NCI-H187 treated with DMSO at 0.1 percent for 48 hours (cell line): ENCODE results near the gene RBPJ.
A peak's percentile ranks its signal among the peaks of the same experiment; 100 is the strongest.
"Not testable (repeated sequence)": the region's sequence is repeated elsewhere in the genome, so short reads cannot be mapped to it uniquely, and the experiment has no call there.

Experiments used
- DNase-seq: peaks from one replicate; lab custom pipeline; 2025; lab: John Stamatoyannopoulos, UW

Gene RBPJ

DNA sequence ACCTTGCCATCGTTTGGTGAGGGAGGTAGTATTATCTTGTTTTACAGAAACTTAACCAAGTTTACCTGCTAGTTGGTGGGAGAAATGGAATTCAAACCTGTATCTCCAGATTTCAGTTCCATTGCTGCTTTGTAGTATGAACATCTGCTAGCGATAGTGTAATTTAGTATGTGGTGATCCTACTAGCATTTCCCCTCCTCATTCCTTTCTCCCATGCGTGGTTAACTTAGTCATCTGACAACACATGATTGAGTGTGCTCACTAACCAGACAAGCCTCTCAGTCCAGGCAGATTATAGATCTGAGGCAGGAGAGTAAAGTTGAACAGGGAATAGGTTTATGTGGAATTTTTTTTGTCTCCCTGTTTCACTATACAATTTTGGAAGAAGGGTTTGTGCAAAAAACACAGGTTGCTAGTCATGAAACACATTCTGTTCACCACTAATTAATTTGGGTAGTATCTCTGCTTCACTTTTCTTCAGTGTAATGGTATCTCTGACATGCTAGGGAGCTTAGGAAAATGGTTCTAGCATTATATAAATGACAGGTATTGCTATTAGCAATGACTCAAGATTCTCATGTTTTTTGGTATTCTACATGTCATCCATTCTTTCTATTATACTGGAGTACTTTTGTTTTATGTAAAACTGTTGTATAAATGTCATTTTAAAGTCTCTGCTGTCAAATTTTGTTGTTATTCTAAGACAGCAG lies 21.7 kb downstream of the RBPJ start:
- DNase-seq = no peak

- no peak for DNase-seq
Measured at GRCh38 chr4:26343038-26343398, 22.2 kb downstream of the RBPJ start.

- DNase-seq = no peak
Measured at GRCh38 chr4:26344901-26345564, 24.2 kb downstream of the RBPJ start.

- DNase-seq = no peak
Measured at GRCh38 chr4:26345565-26345938, 24.7 kb downstream of the RBPJ start.

GRCh38 chr4:26346203-26346620 lies 25.4 kb downstream of the RBPJ start:
- DNase-seq = no peak

DNA sequence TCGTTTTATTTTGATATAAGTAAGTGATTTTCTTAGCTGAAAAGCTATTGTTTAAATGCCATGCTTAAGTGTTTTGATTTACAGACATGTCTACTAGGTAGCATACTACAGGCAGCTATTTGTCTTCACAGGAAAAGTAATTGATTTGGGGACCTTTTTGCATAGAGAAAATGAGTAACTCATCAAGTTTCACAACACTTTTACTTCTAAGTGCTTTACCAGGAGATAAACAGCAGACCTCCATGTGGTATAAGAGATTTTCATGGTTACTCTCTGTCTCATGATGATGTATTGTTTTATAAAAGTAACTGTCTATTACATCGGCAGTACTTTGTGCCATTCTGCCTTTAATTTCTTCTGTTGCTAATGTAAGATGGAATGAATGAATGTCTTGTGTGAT lies 28.7 kb downstream of the RBPJ start:
- no peak for DNase-seq

DNA sequence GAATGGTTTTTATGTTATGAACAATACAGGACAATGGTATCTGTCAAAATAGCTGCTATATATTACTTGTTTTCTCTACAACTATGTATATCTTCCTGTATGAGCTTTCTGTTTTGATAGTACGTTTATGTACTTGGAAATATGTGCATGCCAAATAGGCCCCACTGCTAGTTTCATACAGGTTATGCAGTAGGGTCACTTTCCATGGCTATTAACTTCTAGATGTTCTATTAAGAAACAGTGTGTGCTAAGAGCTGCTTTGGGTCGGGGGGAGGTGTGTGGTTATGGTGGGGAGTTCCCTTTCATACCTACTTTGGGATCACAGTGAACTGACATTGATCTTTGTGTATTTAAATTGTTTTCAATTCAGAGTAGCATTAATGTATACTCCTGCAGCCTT lies 30.9 kb downstream of the RBPJ start:
- no peak for DNase-seq

DNA sequence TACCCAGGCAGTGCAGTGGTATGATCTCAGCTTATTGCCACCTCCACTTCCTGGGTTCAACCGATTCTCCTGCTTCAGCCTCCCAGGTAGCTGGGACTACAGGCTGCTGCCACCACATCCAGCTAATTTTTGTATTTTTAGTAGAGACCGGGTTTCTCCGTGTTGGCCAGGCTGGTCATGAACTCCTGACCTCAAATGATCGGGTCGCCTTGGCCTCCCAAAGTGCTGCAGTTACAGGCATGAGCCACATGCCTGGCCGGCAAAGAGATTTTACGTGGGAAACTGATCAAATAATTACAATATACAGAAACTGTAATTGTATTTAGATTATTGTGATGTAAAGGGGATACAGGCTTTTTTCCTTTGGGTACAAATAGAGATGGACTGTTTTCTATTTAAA lies 33.7 kb downstream of the RBPJ start:
- no peak for DNase-seq

DNA sequence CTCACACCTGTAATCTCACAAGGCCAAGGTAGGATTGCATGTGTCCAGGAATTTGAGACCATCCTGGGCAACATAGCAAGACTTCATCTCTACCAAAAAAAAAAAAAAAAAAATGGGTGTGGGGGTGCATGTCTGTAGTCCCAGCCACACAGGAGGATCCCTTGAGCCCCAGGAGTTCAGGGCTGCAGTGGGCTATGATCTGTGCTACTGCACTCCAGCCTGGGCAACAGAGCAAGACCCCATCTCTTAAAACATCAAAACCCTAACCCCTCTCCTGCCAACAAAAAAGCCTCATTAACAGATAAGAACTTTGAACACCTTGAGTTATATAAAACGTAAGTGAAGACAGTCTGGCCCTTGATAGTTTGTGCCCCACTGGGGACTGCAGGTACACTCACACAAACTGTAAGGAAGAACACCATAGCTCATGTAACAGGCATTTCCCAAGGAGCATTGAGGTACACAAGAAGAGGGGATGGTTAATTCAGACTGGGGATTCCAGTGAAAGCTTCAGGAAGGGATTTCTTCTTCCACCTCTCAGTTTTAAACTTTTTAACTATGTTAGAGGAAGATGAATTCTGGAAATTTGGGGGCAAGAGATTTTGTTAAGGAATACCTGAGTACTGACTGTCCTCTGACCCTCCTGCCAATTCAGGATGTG lies 34.7 kb downstream of the RBPJ start:
- DNase-seq = no peak

GRCh38 chr4:26356081-26356501 lies 35.3 kb downstream of the RBPJ start:
- DNase-seq = no peak

DNA sequence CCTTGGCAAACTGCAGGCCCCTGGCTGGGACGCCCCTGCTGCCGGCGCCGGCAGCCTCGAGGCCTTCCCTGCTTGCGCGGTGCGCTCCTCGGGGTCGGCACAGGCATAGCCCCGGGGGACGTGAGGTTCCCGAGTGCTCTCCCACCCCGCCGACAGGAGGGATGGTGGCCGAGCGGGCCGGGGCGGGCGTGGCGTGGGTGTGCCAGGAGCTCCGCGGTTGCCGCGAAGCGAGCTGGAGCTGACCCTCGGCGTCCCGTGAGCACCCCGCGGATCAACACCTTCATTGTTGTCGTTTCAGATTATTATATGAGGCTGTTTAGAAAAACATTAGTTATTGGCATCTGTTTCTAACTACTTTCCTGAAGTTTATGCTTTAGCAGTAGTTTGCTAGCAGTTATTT lies 38.7 kb downstream of the RBPJ start:
- DNase-seq = not testable (repeated sequence)

- DNase-seq = no peak
Measured at GRCh38 chr4:26360273-26360672, 39.5 kb downstream of the RBPJ start.

- no peak for DNase-seq
Measured at GRCh38 chr4:26360864-26361263, 40.0 kb downstream of the RBPJ start.

- no peak for DNase-seq
Measured at GRCh38 chr4:26361297-26361696, 40.5 kb downstream of the RBPJ start.

DNA sequence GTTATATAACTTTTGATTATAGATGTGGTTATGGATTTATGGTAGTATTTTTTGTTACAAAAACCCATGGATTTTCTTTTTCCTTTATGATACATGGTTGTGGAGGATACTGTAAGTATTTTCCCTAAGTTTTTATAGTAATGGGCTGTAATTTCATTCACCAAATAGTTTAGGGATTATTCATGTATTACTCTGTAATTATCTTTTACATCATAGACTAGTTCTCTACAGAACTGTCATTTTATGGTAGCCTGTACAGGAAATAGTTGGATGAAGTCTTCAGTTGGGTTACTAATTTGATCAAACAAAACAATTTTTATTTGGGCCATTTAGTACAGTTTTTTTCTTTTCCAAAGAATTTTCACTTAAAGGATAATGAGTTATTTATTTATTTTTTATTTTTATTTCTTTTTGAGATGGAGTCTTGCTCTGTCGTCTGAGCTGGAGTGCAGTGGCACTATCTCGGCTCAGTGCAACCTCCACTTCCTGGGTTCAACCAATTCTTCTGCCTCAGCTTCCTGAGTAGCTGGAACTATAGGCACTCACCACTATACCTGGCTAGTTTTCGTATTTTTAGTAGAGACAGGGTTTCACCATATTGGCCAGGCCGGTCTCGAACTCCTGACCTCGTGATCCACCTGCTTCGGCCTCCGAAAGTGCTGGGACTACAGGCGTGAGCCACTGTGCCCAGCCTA lies 42.1 kb downstream of the RBPJ start:
- no peak for DNase-seq

DNA sequence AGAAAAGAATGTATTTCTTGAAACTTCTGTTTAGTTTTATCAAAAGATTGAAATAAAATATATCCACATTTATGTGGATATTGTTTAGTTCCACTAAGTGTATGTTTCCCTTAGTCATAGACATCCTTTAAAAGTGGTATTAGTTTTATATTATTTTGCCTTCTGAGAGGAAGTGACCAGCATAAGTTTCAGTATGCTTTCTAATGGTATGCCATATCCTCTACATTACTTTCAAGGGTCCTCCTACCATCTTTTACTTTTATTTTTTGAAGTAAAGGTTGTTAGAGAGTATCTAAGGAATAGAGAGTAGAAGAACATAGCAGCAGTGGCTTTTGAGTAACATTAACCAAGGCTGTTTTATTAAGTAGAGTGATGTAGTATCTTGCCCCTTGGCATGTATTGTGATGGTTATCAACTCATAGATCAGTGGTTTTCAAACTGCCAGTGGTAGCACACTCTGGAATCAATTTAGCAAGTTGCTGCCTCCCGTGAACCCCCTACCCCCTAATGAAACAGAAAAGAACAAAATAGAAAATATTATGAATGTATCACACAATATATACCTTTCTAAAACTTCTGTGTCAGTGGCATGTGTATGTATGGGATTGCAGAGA lies 44.8 kb downstream of the RBPJ start:
- no peak for DNase-seq

DNA sequence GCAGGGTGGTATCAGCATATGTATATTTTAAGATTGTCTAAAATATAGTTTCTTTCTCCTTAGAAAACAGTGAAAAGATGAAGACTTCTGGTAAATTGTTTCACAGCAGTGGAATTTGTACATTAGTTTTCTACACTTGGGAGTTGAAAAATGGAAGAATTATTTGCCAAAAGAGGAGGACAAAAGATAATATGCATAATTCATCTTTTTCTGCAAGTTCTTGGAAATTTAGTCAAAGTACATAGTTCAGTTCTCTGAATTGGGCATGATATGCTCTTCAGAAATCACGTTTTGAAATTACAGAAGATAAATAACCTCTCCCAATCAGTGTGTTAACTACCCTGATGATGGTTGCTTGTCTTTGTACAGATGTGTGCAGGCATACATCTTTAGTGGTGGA lies 47.0 kb downstream of the RBPJ start:
- no peak for DNase-seq

GRCh38 chr4:26368685-26369084 lies 47.9 kb downstream of the RBPJ start:
- no peak for DNase-seq

GRCh38 chr4:26369132-26369531 lies 48.3 kb downstream of the RBPJ start:
- DNase-seq = no peak

DNA sequence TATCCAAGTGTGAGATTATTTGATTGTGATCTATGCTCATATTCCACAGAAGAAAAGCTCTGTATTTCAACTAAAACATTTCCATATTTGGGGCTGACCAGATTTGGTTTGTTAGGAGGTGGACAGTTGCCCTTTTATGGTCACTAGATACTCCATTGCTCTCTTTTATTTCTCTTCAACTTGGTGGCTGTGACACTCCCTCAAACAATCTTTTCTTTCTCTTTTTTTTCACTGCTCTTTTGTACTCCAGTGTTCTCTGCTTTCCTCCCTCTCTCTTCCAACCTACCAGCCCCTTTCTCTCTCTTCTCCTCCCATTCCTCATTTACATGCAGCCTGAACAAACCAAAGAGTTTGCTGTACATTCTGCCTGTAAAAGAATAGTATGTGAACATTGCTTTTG lies 48.8 kb downstream of the RBPJ start:
- no peak for DNase-seq

DNA sequence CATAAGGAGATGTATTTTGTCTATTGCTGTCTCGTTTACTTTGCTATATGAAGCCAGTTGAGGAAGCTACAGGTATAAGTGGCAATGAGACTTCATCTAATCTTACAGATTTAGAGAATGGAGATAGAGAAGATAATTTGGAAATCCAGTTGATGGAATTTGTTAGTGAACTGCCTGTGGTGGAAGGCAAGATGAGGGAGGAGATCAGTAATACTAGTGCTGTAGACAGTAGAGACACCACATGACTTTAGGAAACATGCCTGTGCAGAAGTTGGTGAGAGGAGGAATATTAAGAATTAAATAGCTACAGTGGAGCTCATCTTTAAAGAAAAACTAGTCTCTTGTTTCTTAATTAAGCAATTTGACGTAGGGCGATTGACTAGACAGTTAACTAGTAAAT lies 51.3 kb downstream of the RBPJ start:
- no peak for DNase-seq

- DNase-seq = peak; percentile 76
Measured at GRCh38 chr4:26372525-26373172, 51.8 kb downstream of the RBPJ start.
